K562 (cell line): Measurements from ENCODE around the gene STC2. TPM values are rescaled to one million over a fixed set of nuclear protein-coding genes. Genes with fewer than 3 reads are reported as not detected.

Experiments used
- ATAC-seq: fragments of 200-7000 bp; cut with Tn5 transposase; 3 replicates; pipeline ENCODE4 v1.9.1; 2020; ENCODE audit warnings: moderate library complexity
- BruUV-seq: library from RNA; stranded (reverse); fragments of 400-500 nt; replicated peaks from 2 replicates; lab custom pipeline; 2021; lab: Mats Ljungman, UMichigan
- CTCF ChIA-PET: fragments of 300-600 bp; formaldehyde crosslinking; extraction: SDS; loops from one replicate; lab custom pipeline; 2021; ENCODE audit warnings: low intra/inter-chr PET ratio; lab: Yijun Ruan, JAX
- POLR2A ChIA-PET: fragments of 300-600, 350-650 bp; sonication (Branson Sonifier 250); formaldehyde crosslinking; extraction: SDS; loops from one replicate; lab custom pipeline; 2021; ENCODE audit warnings: antibody characterized with exemption, inconsistent platforms; lab: Yijun Ruan, JAX
- DNase-seq, 4 experiments: peaks; one replicate each; pipeline versions ENCODE4 v3.0.0 to v3.0.0-alpha.2; 2011 to 2018; ENCODE audit warnings: low spot score in 3 of 4, mixed read lengths in 3 of 4; ENCODE audit errors: extremely low read depth in 1 of 4
- FAIRE-seq: peaks from 2 replicates; lab custom pipeline; 2011; peaks lifted over from hg19 to GRCh38; lab: Jason Lieb, UNC
- H2AFZ ChIP-seq: 2 replicates; pipeline ENCODE4 v1.6.0; 2011; ENCODE audit warnings: low read depth, low read length, control low read depth, inconsistent platforms
- H3K27ac ChIP-seq: fragments of 200-600 bp; 3 replicates; pipeline ENCODE4 v1.8.0; 2011; ENCODE audit warnings: low read depth, mild to moderate bottlenecking, control low read depth, inconsistent platforms, low read length, moderate library complexity, mixed read lengths; ENCODE audit errors: extremely low read depth
- H3K27me3 ChIP-seq, 2 experiments: fragments of 300-600 bp in 1 of 2; 2 replicates in 1 of 2; 3 replicates in 1 of 2; pipeline versions ENCODE4 v1.6.0 to v1.8.0; 2011; ENCODE audit warnings: inconsistent platforms in 2 of 2, low read length in 2 of 2, mild to moderate bottlenecking in 1 of 2, mixed read lengths in 1 of 2, moderate library complexity in 1 of 2; ENCODE audit not compliant: control insufficient read depth in 2 of 2, insufficient read depth in 2 of 2
- H3K36me3 ChIP-seq: fragments of 300-600 bp; 3 replicates; pipeline ENCODE4 v1.8.0; 2011; ENCODE audit warnings: mild to moderate bottlenecking, low read length, inconsistent platforms; ENCODE audit not compliant: control insufficient read depth, insufficient read depth
- H3K4me1 ChIP-seq, 2 experiments: fragments of 200-600 bp in 1 of 2; replicated peaks in 1 of 2; 2 replicates in 1 of 2; 3 replicates in 1 of 2; pipeline versions ENCODE4 v1.5.1 to v1.8.0; 2011; ENCODE audit warnings: inconsistent platforms in 2 of 2, low read length in 2 of 2, mild to moderate bottlenecking in 1 of 2, mixed read lengths in 1 of 2, moderate library complexity in 1 of 2; ENCODE audit not compliant: control insufficient read depth in 2 of 2, insufficient read depth in 2 of 2
- H3K4me2 ChIP-seq: 2 replicates; pipeline ENCODE4 v1.6.1; 2011; ENCODE audit warnings: low read length, control low read depth, inconsistent platforms, mixed read lengths; ENCODE audit not compliant: insufficient read depth
- H3K4me3 ChIP-seq: fragments of 200-600 bp; sonication (generic), shearing (Covaris generic); 2 replicates; pipeline ENCODE4 v1.5.1; 2016; ENCODE audit warnings: control low read depth, inconsistent platforms
- H3K79me2 ChIP-seq: fragments of 200-600 bp; 3 replicates; pipeline ENCODE4 v1.8.0; 2011; ENCODE audit warnings: low read length, inconsistent platforms; ENCODE audit not compliant: control insufficient read depth, insufficient read depth
- H3K9ac ChIP-seq, 2 experiments: 2 replicates each; pipeline versions ENCODE4 v1.6.0 to v1.6.1; 2011; ENCODE audit warnings: low read depth in 2 of 2, low read length in 2 of 2, control low read depth in 1 of 2, inconsistent platforms in 1 of 2, mild to moderate bottlenecking in 1 of 2, mixed read lengths in 1 of 2; ENCODE audit not compliant: insufficient read depth in 1 of 2
- H3K9me1 ChIP-seq: one replicate; pipeline ENCODE4 v1.6.0; 2011; ENCODE audit warnings: inconsistent platforms, mild to moderate bottlenecking, low read length, moderate library complexity; ENCODE audit not compliant: control insufficient read depth, insufficient read depth
- H3K9me3 ChIP-seq: replicated peaks from 2 replicates; pipeline ENCODE4 v1.5.1; 2011; ENCODE audit warnings: low read depth, low read length, inconsistent platforms; ENCODE audit not compliant: control insufficient read depth, insufficient read depth
- H4K20me1 ChIP-seq: replicated peaks from 2 replicates; pipeline ENCODE4 v1.6.1; 2011; ENCODE audit warnings: low read length, inconsistent platforms, mixed read lengths; ENCODE audit not compliant: control insufficient read depth, insufficient read depth
- SREBF2 ChIP-seq: sonication (generic); formaldehyde crosslinking; IDR thresholded peaks from 2 replicates; pipeline ENCODE4 v1.4.0; 2020; ENCODE audit warnings: mild to moderate bottlenecking, missing genetic modification reagents
- ZNF444 ChIP-seq: fragments of 250-450 bp; sonication (Bioruptor Pico); IDR thresholded peaks from 2 replicates; pipeline ENCODE4 v1.4.0; 2020; ENCODE audit warnings: mild to moderate bottlenecking, moderate library complexity
- ZNF445 ChIP-seq: fragments of 250-450 bp; sonication (Bioruptor Pico); IDR thresholded peaks from 2 replicates; pipeline ENCODE4 v1.4.0; 2020; ENCODE audit warnings: low read depth, mild to moderate bottlenecking, moderate library complexity
- WGBS: fragments of 100-300 bp; shearing (Covaris generic); methylation state at CpG from one replicate; pipeline ENCODE4 v1.1.6; 2016; ENCODE audit warnings: low coverage, mixed read lengths; ENCODE audit not compliant: insufficient coverage; ENCODE audit errors: missing lambda C conversion rate; 5-methylcytosine and 5-hydroxymethylcytosine counted together
- in situ Hi-C: fragments of 300-500 bp; cut with MboI; formaldehyde crosslinking; loops from 4 replicates; pipeline ENCODE4 v1.15.0; 2018; ENCODE audit warnings: inconsistent platforms, mixed read lengths
- intact Hi-C: fragments of 100-400 bp; cut with micrococcal nuclease; formaldehyde crosslinking; loops from 2 replicates; pipeline ENCODE4 v1.14.2; 2022
- polyA plus RNA-seq, 8 experiments: library from polyadenylated mRNA; depleted of rRNA in 4 of 8; stranded (reverse) in 5 of 8; unstranded in 3 of 8; fragments of >200 nt; fragmentation: Nextera tagmentation in 2 of 8; fragmentation: Illumina TruSeq in 1 of 8; extraction: Ambion mirVana in 2 of 8; extraction: Trizol in 1 of 8; gene quantifications; 2 replicates each; pipeline versions ENCODE4 v1.2.1 to v1.2.3, GENCODE V29; 2011 to 2014; ENCODE audit warnings: inconsistent platforms in 1 of 8, missing spikeins in 1 of 8
- total RNA-seq, 7 experiments: library from RNA; depleted of rRNA in 6 of 7; stranded (reverse); fragments of >200 nt in 6 of 7; fragmentation: Illumina TruSeq in 2 of 7; extraction: Trizol in 2 of 7; gene quantifications; 2 replicates each; pipeline versions ENCODE4 v1.2.1 to v1.2.3, GENCODE V29; 2011 to 2021; ENCODE audit warnings: low replicate concordance in 1 of 7

Gene STC2
- total and polyA plus RNA-seq, 9 of the 15 experiments (the other 6 are each of a cell fraction or from before 2014, with no cell fraction given): 0.62 to 31.7 (median 7.4) TPM

DNA sequence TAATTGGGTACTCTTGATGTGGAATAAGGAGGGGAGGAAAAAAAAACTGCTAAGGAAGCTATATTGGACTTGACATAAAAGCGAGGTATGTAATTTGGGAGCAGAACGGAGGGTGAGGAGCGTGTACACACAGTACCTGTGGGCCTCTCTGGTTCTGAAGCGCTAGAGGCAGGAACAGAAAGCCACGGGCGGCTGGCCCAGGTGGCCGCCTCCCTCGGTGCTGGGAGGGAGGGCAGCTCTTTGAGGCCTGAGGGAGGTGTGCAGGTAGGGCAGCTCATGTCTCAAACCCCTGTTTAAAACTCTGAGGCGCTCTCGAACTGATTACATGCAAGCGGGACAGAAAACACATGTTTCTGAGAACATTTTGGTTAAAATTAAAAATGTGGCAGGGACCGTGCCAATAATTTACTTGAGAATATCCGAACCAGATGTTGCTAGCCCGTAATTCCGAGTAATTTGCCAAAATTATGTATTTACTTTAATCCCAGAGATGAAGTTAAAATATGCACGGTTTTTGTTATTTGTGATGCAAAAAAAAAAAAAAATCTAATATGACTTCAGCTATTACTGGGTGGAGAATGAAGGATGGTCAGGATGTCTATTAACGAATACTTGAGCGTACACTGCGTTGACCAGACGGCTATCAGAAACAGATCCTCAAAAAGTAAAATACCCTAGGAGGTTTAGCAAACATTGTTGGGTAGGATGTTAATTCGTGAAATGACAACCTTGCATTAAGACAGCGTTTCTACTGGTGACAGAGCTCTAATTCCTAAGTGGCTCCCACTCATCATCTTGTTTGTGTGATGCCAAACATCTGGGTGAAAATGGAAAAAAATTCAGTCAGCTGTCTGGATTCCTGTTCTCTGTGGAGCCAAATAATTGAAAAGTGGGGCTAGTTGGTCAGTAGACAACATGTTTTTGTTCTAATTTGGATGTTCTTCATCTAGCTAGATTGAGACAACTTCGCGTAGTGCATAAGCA, 24.4 kb upstream of the STC2 start (continued):
- no peak for TF ChIP-seq ZNF445 (CRISPR knock-in tag)
- TF ChIP-seq SREBF2 (CRISPR knock-in tag): no peak

DNA sequence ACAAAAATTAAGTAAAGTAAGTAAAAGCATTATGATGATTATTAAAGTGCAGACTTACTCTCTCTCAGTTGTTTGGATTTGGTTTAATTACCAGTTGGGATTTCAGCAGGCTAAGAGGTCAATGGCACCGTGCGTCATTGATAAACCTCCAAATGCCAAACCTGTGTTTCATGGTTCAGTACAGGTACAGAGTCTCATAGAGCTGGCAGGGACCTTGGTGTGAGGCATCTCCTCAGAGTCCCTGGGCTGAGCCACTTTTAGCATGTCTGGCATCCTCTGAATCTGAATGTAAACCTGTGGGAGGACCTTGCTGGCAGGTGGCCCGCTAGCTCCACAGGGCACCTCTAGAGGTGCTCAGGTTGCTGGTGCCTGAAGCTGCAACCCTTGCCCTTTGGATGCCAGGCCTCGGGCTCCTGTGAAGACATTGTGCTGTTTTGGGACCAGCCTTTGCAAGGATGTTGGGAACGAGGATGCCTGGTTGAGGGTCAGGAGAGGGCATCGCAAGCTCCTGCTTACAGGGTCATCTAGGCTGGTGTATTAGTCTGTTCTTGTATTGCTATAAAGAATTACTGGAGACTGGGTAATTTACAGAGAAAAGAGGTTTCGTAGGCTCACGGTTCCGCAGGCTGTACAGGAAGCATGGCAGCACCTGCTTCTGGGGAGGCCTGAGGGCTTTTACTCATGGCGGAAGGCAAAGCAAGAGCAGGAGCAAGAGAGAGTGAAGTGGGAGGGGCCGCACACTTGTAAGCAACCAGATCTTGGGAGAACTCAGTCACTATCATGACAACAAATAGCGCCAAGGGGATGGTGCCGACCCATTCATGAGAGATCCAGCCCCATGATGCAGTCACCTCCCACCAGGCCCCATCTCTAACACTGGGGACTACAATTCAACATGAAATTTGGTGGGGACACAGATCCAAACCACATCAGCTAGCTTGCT, 14.9 kb upstream of the STC2 start:
- CTCF ChIA-PET: no interaction called here
- BruUV-seq: no TSS peak
- peaks cover 45 to 79% of the 10 kb centered on the region in 2 experiments for H3K27me3 ChIP-seq

More for the DNA sequence above, 14.9 kb upstream of the STC2 start:
- ATAC-seq (no peak), DNase-seq (no peak), FAIRE-seq (no peak)
- in situ Hi-C loops (no loop called here), intact Hi-C loops (no loop called here)
- no peaks in the 10 kb centered on the region for H3K9me1 ChIP-seq
- H3K9ac ChIP-seq: no peak overlapping the region
- no peak for TF ChIP-seq ZNF444 (CRISPR knock-in tag)
- no peak overlapping the region for H2AFZ ChIP-seq
- H3K27ac ChIP-seq: no peak overlapping the region
- no peaks in the 10 kb centered on the region for H3K36me3 ChIP-seq
- no peaks in the 10 kb centered on the region for H3K9me3 ChIP-seq
- no peak overlapping the region for H3K4me3 ChIP-seq
- H3K4me2 ChIP-seq: no peak overlapping the region
- no peaks in the 10 kb centered on the region for H3K79me2 ChIP-seq
- no peaks in the 10 kb centered on the region; a peak in 1 of 5 replicates for H3K4me1 ChIP-seq
- no peaks in the 10 kb centered on the region for H4K20me1 ChIP-seq
- 5% methylated on average over 13 of the region's 13 CpGs for WGBS
- POLR2A ChIA-PET: interaction anchor here (0.6 to 0.7 kb wide), 2 partner anchors 190 to 369 kb away, joined by 3 to 4 read pairs; no protein-coding TSS in a partner anchor
